DOHH2 (cell line): Measurements from ENCODE around the gene CFAP251.

Source experiments
- H3F3A ChIP-seq: fragments of 200-600 bp; sonication (generic), shearing (Covaris generic); 2 replicates; pipeline ENCODE4 v1.6.0; 2016; ENCODE audit warnings: antibody characterized with exemption, mild to moderate bottlenecking; ENCODE audit not compliant: control insufficient read depth, insufficient read depth
- H3K27ac ChIP-seq: fragments of 200-600 bp; sonication (generic); 2 replicates; pipeline ENCODE4 v1.5.1; 2014; ENCODE audit warnings: low read depth, mild to moderate bottlenecking, low read length, moderate library complexity
- H3K27me3 ChIP-seq: fragments of 200-600 bp; sonication (generic); 2 replicates; pipeline ENCODE4 v1.6.1; 2014; ENCODE audit warnings: mild to moderate bottlenecking, low read length, mixed read lengths; ENCODE audit not compliant: control insufficient read depth
- H3K36me3 ChIP-seq: fragments of 200-600 bp; sonication (generic); 2 replicates; pipeline ENCODE4 v1.6.1; 2014; ENCODE audit warnings: mild to moderate bottlenecking, low read length, moderate library complexity, mixed read lengths; ENCODE audit not compliant: control insufficient read depth
- H3K4me1 ChIP-seq: fragments of 200-600 bp; sonication (generic); 2 replicates; pipeline ENCODE4 v1.6.1; 2014; ENCODE audit warnings: mild to moderate bottlenecking, low read length, mixed read lengths; ENCODE audit not compliant: control insufficient read depth
- H3K4me2 ChIP-seq: fragments of 200-600 bp; sonication (generic); 2 replicates; pipeline ENCODE4 v1.6.0; 2014; ENCODE audit warnings: mild to moderate bottlenecking, low read length, moderate library complexity
- H3K4me3 ChIP-seq: fragments of 200-600 bp; sonication (generic); 2 replicates; pipeline ENCODE4 v1.5.1; 2014; ENCODE audit warnings: mild to moderate bottlenecking, low read length, mixed read lengths
- H3K79me2 ChIP-seq: fragments of 200-600 bp; sonication (generic); 2 replicates; pipeline ENCODE4 v1.6.1; 2014; ENCODE audit warnings: mild to moderate bottlenecking, low read length, mixed read lengths; ENCODE audit not compliant: control insufficient read depth
- H3K9me2 ChIP-seq: fragments of 200-600 bp; sonication (generic); replicated peaks from 2 replicates; pipeline ENCODE4 v1.6.1; 2014; ENCODE audit warnings: mild to moderate bottlenecking, low read length, mixed read lengths; ENCODE audit not compliant: control insufficient read depth
- H3K9me3 ChIP-seq: fragments of 200-600 bp; sonication (generic); 2 replicates; pipeline ENCODE4 v1.6.1; 2014; ENCODE audit warnings: antibody characterized with exemption, low read length, mixed read lengths; ENCODE audit not compliant: control insufficient read depth, insufficient read depth
- H4K20me1 ChIP-seq: fragments of 200-600 bp; sonication (generic); 2 replicates; pipeline ENCODE4 v1.6.0; 2014; ENCODE audit warnings: low read depth, mild to moderate bottlenecking, antibody characterized with exemption, low read length, moderate library complexity; ENCODE audit not compliant: control insufficient read depth, insufficient read depth
- EZH2phosphoT487 ChIP-seq: fragments of 200-600 bp; sonication (generic); IDR thresholded peaks from 2 replicates; pipeline ENCODE4 v1.6.1; 2017; ENCODE audit warnings: borderline replicate concordance, mild to moderate bottlenecking, antibody characterized with exemption, low read length, moderate library complexity, mixed read lengths
- TF ChIP-seq, protein P1 (sequence below): fragments of 200-600 bp; sonication (generic); IDR thresholded peaks from one replicate; pipeline ENCODE4 v1.5.1; 2014; ENCODE audit warnings: antibody characterized with exemption, mild to moderate bottlenecking, low read depth, low read length; ENCODE audit not compliant: poor library complexity, severe bottlenecking

Gene CFAP251

DNA sequence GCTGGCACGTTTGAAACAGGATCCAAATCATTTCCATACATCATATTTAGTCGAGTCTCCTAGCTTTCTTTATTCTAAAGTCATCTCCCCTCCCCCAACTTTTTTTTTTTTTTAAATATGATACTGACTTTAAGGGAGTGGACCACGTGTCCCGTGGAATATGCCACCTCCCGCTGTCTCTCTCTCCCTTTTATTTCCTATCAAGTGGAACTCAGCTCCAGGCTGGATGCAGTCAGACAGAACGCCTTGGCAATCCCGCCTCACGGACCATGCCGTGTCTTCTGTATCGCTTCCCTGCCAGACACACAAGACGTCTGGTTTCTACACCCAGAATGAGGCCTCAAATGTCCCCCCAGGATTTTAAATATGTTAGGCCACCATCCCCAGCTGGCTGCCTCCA, 124.5 kb downstream of the CFAP251 start:
- Histone ChIP-seq H3K27me3 (no peaks in the 10 kb centered on the region), H3K9me2 (no peaks in the 10 kb centered on the region), H3K9me3 (no peaks in the 10 kb centered on the region), H4K20me1 (peaks cover 3% of the 10 kb centered on the region; the same call in 1 of the 2 replicates), H3K4me3 (no peak overlapping the region), H3K4me1 (no peaks in the 10 kb centered on the region), H3K4me2 (no peak overlapping the region), H3K79me2 (peaks cover 43% of the 10 kb centered on the region), H3F3A (peaks cover 16% of the 10 kb centered on the region; the same call in 1 of the 2 replicates), H3K36me3 (peaks cover 89% of the 10 kb centered on the region), H3K27ac (no peak overlapping the region)
- no peak for TF ChIP-seq EZH2phosphoT487
- TF ChIP-seq, protein P1, sequence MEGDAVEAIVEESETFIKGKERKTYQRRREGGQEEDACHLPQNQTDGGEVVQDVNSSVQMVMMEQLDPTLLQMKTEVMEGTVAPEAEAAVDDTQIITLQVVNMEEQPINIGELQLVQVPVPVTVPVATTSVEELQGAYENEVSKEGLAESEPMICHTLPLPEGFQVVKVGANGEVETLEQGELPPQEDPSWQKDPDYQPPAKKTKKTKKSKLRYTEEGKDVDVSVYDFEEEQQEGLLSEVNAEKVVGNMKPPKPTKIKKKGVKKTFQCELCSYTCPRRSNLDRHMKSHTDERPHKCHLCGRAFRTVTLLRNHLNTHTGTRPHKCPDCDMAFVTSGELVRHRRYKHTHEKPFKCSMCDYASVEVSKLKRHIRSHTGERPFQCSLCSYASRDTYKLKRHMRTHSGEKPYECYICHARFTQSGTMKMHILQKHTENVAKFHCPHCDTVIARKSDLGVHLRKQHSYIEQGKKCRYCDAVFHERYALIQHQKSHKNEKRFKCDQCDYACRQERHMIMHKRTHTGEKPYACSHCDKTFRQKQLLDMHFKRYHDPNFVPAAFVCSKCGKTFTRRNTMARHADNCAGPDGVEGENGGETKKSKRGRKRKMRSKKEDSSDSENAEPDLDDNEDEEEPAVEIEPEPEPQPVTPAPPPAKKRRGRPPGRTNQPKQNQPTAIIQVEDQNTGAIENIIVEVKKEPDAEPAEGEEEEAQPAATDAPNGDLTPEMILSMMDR, result no peak

DNA sequence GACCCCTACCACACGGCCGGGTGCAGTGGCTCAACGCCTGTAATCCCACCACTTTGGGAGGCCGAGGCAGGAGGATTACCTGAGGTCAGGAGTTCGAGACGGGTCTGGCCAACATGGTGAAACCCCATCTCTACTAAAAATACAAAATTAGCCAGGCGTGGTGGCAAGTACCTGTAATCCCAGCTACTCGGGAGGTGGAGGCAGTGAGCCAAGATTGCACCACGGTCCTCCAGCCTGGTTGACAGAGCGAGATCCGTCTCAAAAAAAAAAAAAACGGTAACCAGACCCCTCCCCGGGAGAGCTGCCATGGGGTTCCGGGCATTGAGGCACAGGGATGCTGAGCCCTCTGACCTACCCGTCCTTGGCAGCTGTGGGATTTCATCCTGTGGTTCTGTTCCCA, 125.1 kb downstream of the CFAP251 start:
- H3K4me1 ChIP-seq, result no peaks in the 10 kb centered on the region
- no peak for TF ChIP-seq EZH2phosphoT487
- TF ChIP-seq, protein P1, result no peak
- H3K4me3 ChIP-seq, result no peak overlapping the region
- H3K27me3 ChIP-seq, result no peaks in the 10 kb centered on the region
- H3K4me2 ChIP-seq, result no peak overlapping the region
- H4K20me1 ChIP-seq, result peaks cover 3% of the 10 kb centered on the region; the same call in 1 of the 2 replicates
- H3K36me3 ChIP-seq, result peaks cover 89% of the 10 kb centered on the region
- H3K9me3 ChIP-seq, result no peaks in the 10 kb centered on the region
- H3F3A ChIP-seq, result peaks cover 16% of the 10 kb centered on the region; the same call in 1 of the 2 replicates
- H3K27ac ChIP-seq, result no peak overlapping the region
- H3K9me2 ChIP-seq, result no peaks in the 10 kb centered on the region
- peaks cover 45% of the 10 kb centered on the region for H3K79me2 ChIP-seq

DNA sequence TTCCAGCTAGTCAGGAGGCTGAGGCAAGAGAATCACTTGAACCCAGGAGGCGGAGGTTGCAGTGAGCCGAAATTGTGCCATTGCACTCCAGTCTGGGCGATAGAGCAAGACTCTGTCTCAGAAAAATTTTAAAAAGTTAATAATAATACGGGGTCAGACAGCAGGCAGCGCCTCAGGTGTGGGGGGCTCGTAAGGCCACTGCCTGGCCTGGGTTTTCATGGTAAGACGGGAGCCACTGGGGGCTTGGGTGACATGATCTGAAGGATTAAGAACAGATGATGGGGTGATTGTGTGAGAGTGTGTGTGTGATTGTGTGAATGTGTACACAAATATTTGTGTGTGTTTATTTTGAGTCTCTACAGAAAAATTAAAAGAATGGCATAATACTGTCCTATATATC, 126.9 kb downstream of the CFAP251 start:
- H3K27ac ChIP-seq, result no peak overlapping the region
- peaks cover 3% of the 10 kb centered on the region; the same call in 1 of the 2 replicates for H4K20me1 ChIP-seq
- no peaks in the 10 kb centered on the region for H3K9me2 ChIP-seq
- no peaks in the 10 kb centered on the region for H3K9me3 ChIP-seq
- peaks cover 40% of the 10 kb centered on the region for H3K79me2 ChIP-seq
- H3K4me1 ChIP-seq, result no peaks in the 10 kb centered on the region
- H3K36me3 ChIP-seq, result peaks cover 88% of the 10 kb centered on the region
- no peaks in the 10 kb centered on the region for H3K27me3 ChIP-seq
- TF ChIP-seq, protein P1, result no peak
- TF ChIP-seq EZH2phosphoT487, result no peak
- H3K4me2 ChIP-seq, result no peak overlapping the region
- no peak overlapping the region for H3K4me3 ChIP-seq
- H3F3A ChIP-seq, result peaks cover 17% of the 10 kb centered on the region

DNA sequence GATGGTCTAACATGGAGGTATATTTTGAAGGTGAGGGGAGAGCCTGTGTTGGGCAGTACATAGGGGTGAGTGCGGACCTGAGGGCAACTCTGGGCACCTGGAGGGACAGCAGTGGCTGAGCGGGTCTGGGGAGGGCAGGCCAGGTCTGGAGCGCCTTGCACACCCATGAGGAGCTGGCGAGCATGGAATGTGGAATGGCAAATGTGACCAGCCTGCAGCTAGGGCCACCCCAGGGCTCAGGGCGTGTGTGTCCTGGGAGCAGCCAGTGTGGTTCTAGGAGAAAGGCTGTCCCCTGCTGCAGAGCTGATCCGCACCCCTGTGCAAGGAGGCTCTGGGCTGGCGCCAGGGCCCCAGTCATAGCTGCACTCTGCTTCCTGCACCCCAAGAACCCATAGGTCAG, 127.8 kb downstream of the CFAP251 start:
- no peak overlapping the region for H3K27ac ChIP-seq
- peaks cover 88% of the 10 kb centered on the region for H3K36me3 ChIP-seq
- no peak overlapping the region for H3K4me2 ChIP-seq
- no peaks in the 10 kb centered on the region for H3K27me3 ChIP-seq
- peaks cover 2% of the 10 kb centered on the region; the same call in 1 of the 2 replicates for H4K20me1 ChIP-seq
- H3K4me1 ChIP-seq, result no peaks in the 10 kb centered on the region
- H3K9me2 ChIP-seq, result no peaks in the 10 kb centered on the region
- H3K4me3 ChIP-seq, result no peak overlapping the region
- TF ChIP-seq, protein P1, result no peak
- no peak for TF ChIP-seq EZH2phosphoT487
- H3F3A ChIP-seq, result peaks cover 20% of the 10 kb centered on the region
- no peaks in the 10 kb centered on the region for H3K9me3 ChIP-seq
- peaks cover 36% of the 10 kb centered on the region for H3K79me2 ChIP-seq
